HepG2 (cell line): ENCODE data around the gene PTCH1. TPM values are rescaled to one million over a fixed set of nuclear protein-coding genes. Genes with fewer than 3 reads are reported as not detected.

Experiments used
- ATAC-seq: fragments of 200-7000 bp; cut with Tn5 transposase; 3 replicates; pipeline ENCODE4 v1.9.1; 2020; ENCODE audit warnings: mild to moderate bottlenecking, moderate library complexity
- BruUV-seq: library from RNA; stranded (reverse); fragments of 400-500 nt; replicated peaks from 2 replicates; lab custom pipeline; 2021; lab: Mats Ljungman, UMichigan
- CTCF ChIA-PET: fragments of 300-600 bp; formaldehyde crosslinking; extraction: SDS; loops from one replicate; lab custom pipeline; 2021; ENCODE audit warnings: low total read pairs, inconsistent platforms, low intra/inter-chr PET ratio; lab: Yijun Ruan, JAX
- POLR2A ChIA-PET: fragments of 350-600 bp; sonication (Branson Sonifier 250); formaldehyde crosslinking; loops from one replicate; lab custom pipeline; 2020; ENCODE audit warnings: antibody characterized with exemption, inconsistent platforms; lab: Yijun Ruan, JAX
- DNase-seq: peaks from one replicate; pipeline ENCODE4 v3.0.0-alpha.2; 2015; ENCODE audit warnings: low spot score
- FAIRE-seq: peaks from 3 replicates; lab custom pipeline; 2011; peaks lifted over from hg19 to GRCh38; lab: Jason Lieb, UNC
- H2AFZ ChIP-seq: one replicate; pipeline ENCODE4 v1.6.1; 2011; ENCODE audit warnings: low read length, inconsistent platforms
- H3K27ac ChIP-seq: fragments of 300-600 bp; 3 replicates; pipeline ENCODE4 v1.8.0; 2011; ENCODE audit warnings: mixed run types, mild to moderate bottlenecking, mixed read lengths, low read length, inconsistent platforms; ENCODE audit not compliant: insufficient read depth; ENCODE audit errors: extremely low read length
- H3K27me3 ChIP-seq, 2 experiments: fragments of 200-600 bp in 1 of 2; 2 replicates in 1 of 2; 3 replicates in 1 of 2; pipeline versions ENCODE4 v1.6.0 to v1.8.0; 2011; ENCODE audit warnings: low read length in 2 of 2, mild to moderate bottlenecking in 2 of 2, moderate library complexity in 2 of 2, inconsistent platforms in 1 of 2; ENCODE audit not compliant: insufficient read depth in 2 of 2, control insufficient read depth in 1 of 2
- H3K36me3 ChIP-seq, 2 experiments: fragments of 200-600 bp in 1 of 2; replicated peaks in 1 of 2; 2 replicates in 1 of 2; 3 replicates in 1 of 2; pipeline versions ENCODE4 v1.5.1 to v1.8.0; 2011; ENCODE audit warnings: low read length in 2 of 2, inconsistent platforms in 1 of 2; ENCODE audit not compliant: insufficient read depth in 2 of 2, control insufficient read depth in 1 of 2
- H3K4me1 ChIP-seq: 2 replicates; pipeline ENCODE4 v1.5.1; 2012; ENCODE audit warnings: low read length, inconsistent platforms; ENCODE audit not compliant: insufficient read depth
- H3K4me2 ChIP-seq: 2 replicates; pipeline ENCODE4 v1.6.0; 2011; ENCODE audit warnings: low read depth, low read length, inconsistent platforms
- H3K4me3 ChIP-seq, 3 experiments: fragments of 200-600 bp in 1 of 3; sonication (generic), shearing (Covaris generic) in 1 of 3; replicated peaks in 1 of 3; 2 replicates each; pipeline ENCODE4 v1.5.1; 2011 to 2016; ENCODE audit warnings: low read length in 3 of 3, inconsistent platforms in 2 of 3, low read depth in 2 of 3, mild to moderate bottlenecking in 2 of 3, control low read depth in 1 of 3, mixed read lengths in 1 of 3; ENCODE audit not compliant: insufficient read depth in 1 of 3
- H3K79me2 ChIP-seq: one replicate; pipeline ENCODE4 v1.6.1; 2011; ENCODE audit warnings: low read length, inconsistent platforms; ENCODE audit not compliant: insufficient read depth
- H3K9ac ChIP-seq: 2 replicates; pipeline ENCODE4 v1.6.0; 2011; ENCODE audit warnings: mild to moderate bottlenecking, low read depth, low read length, inconsistent platforms; ENCODE audit not compliant: insufficient read depth
- H3K9me3 ChIP-seq: 2 replicates; pipeline ENCODE4 v1.5.1; 2012; ENCODE audit warnings: mild to moderate bottlenecking, low read length
- H4K20me1 ChIP-seq: 2 replicates; pipeline ENCODE4 v1.6.0; 2011; ENCODE audit warnings: inconsistent platforms, mild to moderate bottlenecking, low read length, moderate library complexity; ENCODE audit not compliant: insufficient read depth
- ARHGAP35 ChIP-seq: sonication (generic); formaldehyde crosslinking; IDR thresholded peaks from 2 replicates; pipeline ENCODE4 v1.9.0; 2022; ENCODE audit warnings: mild to moderate bottlenecking, inconsistent platforms, moderate library complexity, missing genetic modification reagents, borderline replicate concordance
- ARNT ChIP-seq: fragments of 450-650 bp; IDR thresholded peaks from 2 replicates; pipeline ENCODE4 v1.6.1; 2017
- FOXK2 ChIP-seq: fragments of 450-650 bp; IDR thresholded peaks from 2 replicates; pipeline ENCODE4 v1.6.1; 2016
- GTF3A ChIP-seq: sonication (generic); formaldehyde crosslinking; conservative IDR thresholded peaks from 2 replicates; pipeline ENCODE4 v1.4.0; 2020; ENCODE audit warnings: mild to moderate bottlenecking, missing genetic modification reagents
- HOXA5 ChIP-seq: sonication (generic); formaldehyde crosslinking; IDR thresholded peaks from 2 replicates; pipeline ENCODE4 v1.4.0; 2020; ENCODE audit warnings: missing genetic modification reagents
- LBX2 ChIP-seq: sonication (generic); formaldehyde crosslinking; IDR thresholded peaks from 2 replicates; pipeline ENCODE4 v1.5.0; 2020; ENCODE audit warnings: missing genetic modification reagents, mild to moderate bottlenecking, borderline replicate concordance
- NFIC ChIP-seq: IDR thresholded peaks from 2 replicates; pipeline ENCODE4 v1.6.1; 2012; ENCODE audit warnings: mild to moderate bottlenecking, low read length, inconsistent platforms
- TBX2 ChIP-seq: sonication (generic); formaldehyde crosslinking; IDR thresholded peaks from 2 replicates; pipeline ENCODE4 v1.5.0; 2020; ENCODE audit warnings: missing genetic modification reagents, mild to moderate bottlenecking, borderline replicate concordance
- TGIF2 ChIP-seq: IDR thresholded peaks from 2 replicates; pipeline ENCODE4 v1.6.1; 2016; ENCODE audit warnings: control low read depth, missing compliant biosample characterization
- ZBTB8A ChIP-seq: sonication (generic); formaldehyde crosslinking; IDR thresholded peaks from 2 replicates; pipeline ENCODE4 v1.4.0; 2020; ENCODE audit warnings: mild to moderate bottlenecking, low read depth, missing genetic modification reagents, borderline replicate concordance
- ZNF10 ChIP-seq: sonication (generic); formaldehyde crosslinking; IDR thresholded peaks from 2 replicates; pipeline ENCODE4 v1.4.0; 2020; ENCODE audit warnings: mild to moderate bottlenecking, low read depth, missing genetic modification reagents, borderline replicate concordance
- ZNF124 ChIP-seq: sonication (generic); formaldehyde crosslinking; IDR thresholded peaks from 2 replicates; pipeline ENCODE4 v1.4.0; 2020; ENCODE audit warnings: missing genetic modification reagents
- ZNF367 ChIP-seq: sonication (generic); formaldehyde crosslinking; IDR thresholded peaks from 2 replicates; pipeline ENCODE4 v1.4.0; 2020; ENCODE audit warnings: missing genetic modification reagents, borderline replicate concordance
- ZNF432 ChIP-seq: sonication (generic); formaldehyde crosslinking; IDR thresholded peaks from 2 replicates; pipeline ENCODE4 v1.5.0; 2020; ENCODE audit warnings: missing genetic modification reagents, mild to moderate bottlenecking, borderline replicate concordance
- ZNF557 ChIP-seq: sonication (generic); formaldehyde crosslinking; IDR thresholded peaks from 2 replicates; pipeline ENCODE4 v1.4.0; 2020; ENCODE audit warnings: missing genetic modification reagents
- ZNF674 ChIP-seq: sonication (generic); formaldehyde crosslinking; IDR thresholded peaks from 2 replicates; pipeline ENCODE4 v1.5.0; 2020; ENCODE audit warnings: low read depth, mild to moderate bottlenecking, missing genetic modification reagents
- ZNF766 ChIP-seq: sonication (generic); formaldehyde crosslinking; IDR thresholded peaks from 2 replicates; pipeline ENCODE4 v1.5.0; 2020; ENCODE audit warnings: missing genetic modification reagents, borderline replicate concordance
- ZNF777 ChIP-seq: sonication (generic); formaldehyde crosslinking; IDR thresholded peaks from 2 replicates; pipeline ENCODE4 v1.4.0; 2020; ENCODE audit warnings: missing genetic modification reagents
- ZNF781 ChIP-seq: sonication (generic); formaldehyde crosslinking; IDR thresholded peaks from 2 replicates; pipeline ENCODE4 v1.5.1; 2020; ENCODE audit warnings: borderline replicate concordance, mild to moderate bottlenecking, missing genetic modification reagents; ENCODE audit errors: not compliant biosample characterization
- WGBS: methylation state at CpG from one replicate; pipeline ENCODE4 v1.1.6; 2017; ENCODE audit warnings: low lambda C conversion rate; 5-methylcytosine and 5-hydroxymethylcytosine counted together
- in situ Hi-C: cut with HindIII; loops from 2 replicates; pipeline ENCODE4 v1.10.0; 2017; ENCODE audit warnings: low pct_unique_long_range_greater_than_20kb; ENCODE audit not compliant: extremely low pct_ligation_motif_present
- intact Hi-C: fragments of 100-400 bp; cut with micrococcal nuclease; formaldehyde crosslinking; loops from one replicate; pipeline ENCODE4 v1.10.0; 2022; ENCODE audit not compliant: unreplicated experiment
- polyA plus RNA-seq, 8 experiments: library from polyadenylated mRNA; depleted of rRNA in 3 of 8; stranded (reverse) in 7 of 8; unstranded in 1 of 8; fragments of >200 nt; fragmentation: Illumina TruSeq in 4 of 8; extraction: Trizol in 4 of 8; gene quantifications; 2 replicates each; pipeline versions ENCODE4 v1.2.1 to v1.2.3, GENCODE V29; 2011 to 2016; ENCODE audit warnings: low read depth in 4 of 8, missing spikeins in 1 of 8, mixed read lengths in 1 of 8; ENCODE audit not compliant: insufficient read depth in 1 of 8
- total RNA-seq, 5 experiments: library from RNA; depleted of rRNA; stranded (reverse); fragments of >200 nt; fragmentation: Illumina TruSeq; extraction: Trizol; gene quantifications; 2 replicates each; pipeline ENCODE4 v1.2.3, GENCODE V29; 2016; ENCODE audit warnings: low read depth in 1 of 5
- TF ChIP-seq, protein P1 (sequence below): sonication (generic); formaldehyde crosslinking; IDR thresholded peaks from 2 replicates; pipeline ENCODE4 v1.5.0; 2020; ENCODE audit warnings: mild to moderate bottlenecking, missing genetic modification reagents

PTCH1 gene
- total and polyA plus RNA-seq, 2 of the 13 experiments (the other 11 are each of a cell fraction or from before 2014, with no cell fraction given): 2.8 to 3.9 TPM

DNA sequence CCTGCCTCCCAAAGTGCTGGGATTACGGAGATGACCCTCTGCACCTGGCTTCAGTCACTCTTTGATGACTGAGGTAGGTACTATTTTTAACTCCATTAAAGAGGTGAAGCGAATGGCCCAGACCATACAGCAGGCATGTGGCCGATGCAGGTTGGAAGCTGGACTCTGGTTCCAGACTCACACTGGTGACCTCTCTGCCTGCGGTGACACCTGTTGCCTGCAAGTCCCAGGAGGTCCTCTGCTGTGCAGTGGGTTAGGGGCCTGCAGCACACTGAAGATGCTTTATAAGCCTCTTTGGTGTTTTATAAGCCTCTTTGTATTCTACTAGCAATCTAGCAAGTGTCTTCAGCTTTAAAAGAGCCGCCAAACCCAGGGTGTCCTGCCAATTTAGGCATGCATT, 49.2 kb upstream of the PTCH1 start:
- no TSS peak for BruUV-seq
- H3K36me3 ChIP-seq: no peaks in the 10 kb centered on the region
- no peaks in the 10 kb centered on the region for H3K79me2 ChIP-seq
- no peak for TF ChIP-seq ZNF766 (CRISPR knock-in tag)
- no peak for TF ChIP-seq ZNF557 (CRISPR knock-in tag)
- TF ChIP-seq FOXK2: no peak
- TF ChIP-seq ZNF432 (CRISPR knock-in tag): no peak
- TF ChIP-seq ZNF777 (CRISPR knock-in tag): no peak
- no peak for TF ChIP-seq ARHGAP35 (CRISPR knock-in tag)
- TF ChIP-seq GTF3A: no peak
- TF ChIP-seq ZNF781 (CRISPR knock-in tag): no peak
- no peak for TF ChIP-seq TBX2 (CRISPR knock-in tag)
- TF ChIP-seq ZNF674 (CRISPR knock-in tag): no peak
- TF ChIP-seq HOXA5: no peak
- TF ChIP-seq LBX2: no peak
- TF ChIP-seq ZNF124: no peak
- TF ChIP-seq ZNF367: no peak
- no peak for TF ChIP-seq ZNF10 (CRISPR knock-in tag)
- no peak for TF ChIP-seq TGIF2 (CRISPR knock-in tag)
- TF ChIP-seq, protein P1, sequence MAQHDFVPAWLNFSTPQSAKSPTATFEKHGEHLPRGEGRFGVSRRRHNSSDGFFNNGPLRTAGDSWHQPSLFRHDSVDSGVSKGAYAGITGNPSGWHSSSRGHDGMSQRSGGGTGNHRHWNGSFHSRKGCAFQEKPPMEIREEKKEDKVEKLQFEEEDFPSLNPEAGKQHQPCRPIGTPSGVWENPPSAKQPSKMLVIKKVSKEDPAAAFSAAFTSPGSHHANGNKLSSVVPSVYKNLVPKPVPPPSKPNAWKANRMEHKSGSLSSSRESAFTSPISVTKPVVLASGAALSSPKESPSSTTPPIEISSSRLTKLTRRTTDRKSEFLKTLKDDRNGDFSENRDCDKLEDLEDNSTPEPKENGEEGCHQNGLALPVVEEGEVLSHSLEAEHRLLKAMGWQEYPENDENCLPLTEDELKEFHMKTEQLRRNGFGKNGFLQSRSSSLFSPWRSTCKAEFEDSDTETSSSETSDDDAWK (CRISPR knock-in tag): no peak
- TF ChIP-seq ZBTB8A (CRISPR knock-in tag): no peak
- TF ChIP-seq NFIC: no peak
- TF ChIP-seq ARNT: no peak
- FAIRE-seq: no peak
- H2AFZ ChIP-seq: no peak overlapping the region
- no peak overlapping the region for H3K27ac ChIP-seq
- H3K9me3 ChIP-seq: no peaks in the 10 kb centered on the region
- 8% methylated on average over 4 of the region's 5 CpGs for WGBS
- no peak overlapping the region for H3K9ac ChIP-seq
- H3K4me1 ChIP-seq: no peaks in the 10 kb centered on the region
- ATAC-seq: no peak
- CTCF ChIA-PET: no interaction called here
- no peak for DNase-seq
- no peak overlapping the region for H3K4me2 ChIP-seq
- H3K4me3 ChIP-seq: no peak overlapping the region
- in situ Hi-C loops (no loop called here), intact Hi-C loops (no loop called here)
- H3K27me3 ChIP-seq: peaks cover 4 to 34% of the 10 kb centered on the region in 2 experiments; a peak in 2 of 5 replicates
- POLR2A ChIA-PET: no interaction called here
- no peaks in the 10 kb centered on the region for H4K20me1 ChIP-seq
